Measurements from ENCODE around the gene ADAMTSL3.

ADAMTSL3 gene

GRCh38 chr15:83714939-83715628 lies 61.2 kb downstream of the ADAMTSL3 start:
- no peaks in the 10 kb centered on the region for H3F3A ChIP-seq (ENCODE audit: insufficient read depth)
- no peaks in the 10 kb centered on the region for H3K36me3 ChIP-seq (ENCODE audit: low read length)
- no peaks in the 10 kb centered on the region for H3K9me2 ChIP-seq (replicated peaks; ENCODE audit: insufficient read depth, low read length)
- TF ChIP-seq CTCF (IDR thresholded peaks at IDR 0.05; ENCODE audit: insufficient read depth, low read length, poor library complexity, severe bottlenecking) = no peak
- no peak for TF ChIP-seq EZH2phosphoT487 (conservative IDR thresholded peaks at IDR 0.05; ENCODE audit: low read length)
- H3K4me2 ChIP-seq (ENCODE audit: low read depth, low read length, poor library complexity, severe bottlenecking) = no peak overlapping the region
- no peaks in the 10 kb centered on the region for H3K9me3 ChIP-seq (ENCODE audit: insufficient read depth, low read length)
- H2AFZ ChIP-seq (ENCODE audit: low read depth, low read length, severe bottlenecking) = no peak overlapping the region
- H3K79me2 ChIP-seq (ENCODE audit: insufficient read depth, low read length) = no peaks in the 10 kb centered on the region
- H4K20me1 ChIP-seq (ENCODE audit: low read depth, low read length) = no peaks in the 10 kb centered on the region
- no peak overlapping the region for H3K4me3 ChIP-seq (ENCODE audit: insufficient read depth, low read length, poor library complexity, severe bottlenecking)
- H3K27ac ChIP-seq (ENCODE audit: low read depth, low read length) = no peak overlapping the region
- H3K27me3 ChIP-seq (ENCODE audit: low read length) = no peaks in the 10 kb centered on the region
- H3K9ac ChIP-seq (ENCODE audit: low read length) = no peak overlapping the region

GRCh38 chr15:83716605-83717004 lies 62.7 kb downstream of the ADAMTSL3 start:
- Histone ChIP-seq H2AFZ (ENCODE audit: low read depth, low read length, severe bottlenecking) (no peak overlapping the region), H3K79me2 (ENCODE audit: insufficient read depth, low read length) (no peaks in the 10 kb centered on the region), H3K36me3 (ENCODE audit: low read length) (no peaks in the 10 kb centered on the region)

GRCh38 chr15:83717010-83717409 lies 63.1 kb downstream of the ADAMTSL3 start:
- no peaks in the 10 kb centered on the region for H3K36me3 ChIP-seq (ENCODE audit: low read length)
- H3K4me3 ChIP-seq (ENCODE audit: insufficient read depth, low read length, poor library complexity, severe bottlenecking) = no peak overlapping the region
- H2AFZ ChIP-seq (ENCODE audit: low read depth, low read length, severe bottlenecking) = no peak overlapping the region
- H3K4me2 ChIP-seq (ENCODE audit: low read depth, low read length, poor library complexity, severe bottlenecking) = no peak overlapping the region
- TF ChIP-seq EZH2phosphoT487 (conservative IDR thresholded peaks at IDR 0.05; ENCODE audit: low read length) = no peak
- TF ChIP-seq CTCF (IDR thresholded peaks at IDR 0.05; ENCODE audit: insufficient read depth, low read length, poor library complexity, severe bottlenecking) = no peak
- H3K9me2 ChIP-seq (replicated peaks; ENCODE audit: insufficient read depth, low read length) = no peaks in the 10 kb centered on the region
- no peaks in the 10 kb centered on the region for H3K27me3 ChIP-seq (ENCODE audit: low read length)
- no peak overlapping the region for H3K27ac ChIP-seq (ENCODE audit: low read depth, low read length)
- H3K79me2 ChIP-seq (ENCODE audit: insufficient read depth, low read length) = no peaks in the 10 kb centered on the region
- no peak overlapping the region for H3K9ac ChIP-seq (ENCODE audit: low read length)
- H4K20me1 ChIP-seq (ENCODE audit: low read depth, low read length) = no peaks in the 10 kb centered on the region
- no peaks in the 10 kb centered on the region for H3K9me3 ChIP-seq (ENCODE audit: insufficient read depth, low read length)
- H3F3A ChIP-seq (ENCODE audit: insufficient read depth) = no peaks in the 10 kb centered on the region

More at GRCh38 chr15:83716605-83717004, 62.7 kb downstream of the ADAMTSL3 start:
- no peaks in the 10 kb centered on the region for H3F3A ChIP-seq (ENCODE audit: insufficient read depth)
- no peak overlapping the region for H3K4me3 ChIP-seq (ENCODE audit: insufficient read depth, low read length, poor library complexity, severe bottlenecking)
- H3K9me3 ChIP-seq (ENCODE audit: insufficient read depth, low read length) = no peaks in the 10 kb centered on the region
- H4K20me1 ChIP-seq (ENCODE audit: low read depth, low read length) = no peaks in the 10 kb centered on the region
- no peak overlapping the region for H3K27ac ChIP-seq (ENCODE audit: low read depth, low read length)
- no peak overlapping the region for H3K9ac ChIP-seq (ENCODE audit: low read length)
- no peak overlapping the region for H3K4me2 ChIP-seq (ENCODE audit: low read depth, low read length, poor library complexity, severe bottlenecking)
- no peaks in the 10 kb centered on the region for H3K27me3 ChIP-seq (ENCODE audit: low read length)
- H3K9me2 ChIP-seq (replicated peaks; ENCODE audit: insufficient read depth, low read length) = no peaks in the 10 kb centered on the region
- TF ChIP-seq EZH2phosphoT487 (conservative IDR thresholded peaks at IDR 0.05; ENCODE audit: low read length) = no peak
- no peak for TF ChIP-seq CTCF (IDR thresholded peaks at IDR 0.05; ENCODE audit: insufficient read depth, low read length, poor library complexity, severe bottlenecking)

All from SU-DHL-6 (cell line).